ENCODE data around the gene DGAT2. TPM values are rescaled to one million over a fixed set of nuclear protein-coding genes. Genes with fewer than 3 reads are reported as not detected.

DGAT2 gene, protein sequence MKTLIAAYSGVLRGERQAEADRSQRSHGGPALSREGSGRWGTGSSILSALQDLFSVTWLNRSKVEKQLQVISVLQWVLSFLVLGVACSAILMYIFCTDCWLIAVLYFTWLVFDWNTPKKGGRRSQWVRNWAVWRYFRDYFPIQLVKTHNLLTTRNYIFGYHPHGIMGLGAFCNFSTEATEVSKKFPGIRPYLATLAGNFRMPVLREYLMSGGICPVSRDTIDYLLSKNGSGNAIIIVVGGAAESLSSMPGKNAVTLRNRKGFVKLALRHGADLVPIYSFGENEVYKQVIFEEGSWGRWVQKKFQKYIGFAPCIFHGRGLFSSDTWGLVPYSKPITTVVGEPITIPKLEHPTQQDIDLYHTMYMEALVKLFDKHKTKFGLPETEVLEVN
- 1 to 10 TPM; 2.1 to 4.9 (median 4.1) TPM for total RNA-seq

- TF ChIP-seq POLR2A (IDR thresholded peaks at IDR 0.05) (peak in 1 of 2 donors; percentile 24), CTCF (IDR thresholded peaks at IDR 0.05 in 4 of 5, conservative IDR thresholded peaks at IDR 0.05 in 1 of 5) (peak in 2 of 5 experiments; percentile 15 to 35)
- in situ Hi-C loops (cut with MboI; ENCODE audit: low sequenced_read_pairs in 4 of 4) (no loop called here), intact Hi-C loops (cut with DNase I; ENCODE audit: low total_unique reads) (loop anchor here (1.0 kb wide), 2 partner anchors 45 to 62 kb away; no protein-coding TSS in a partner anchor)
- DNase-seq, result peak; percentile 34 to 54
- peak within 1 kb of the TSS in 2 of 4 donors; percentile 20 to 52 for H3K27ac ChIP-seq
- peaks cover 6 to 16% of the 10 kb centered on the region in 2 donors for H3K4me1 ChIP-seq
- peak; percentile 81 to 84 for ATAC-seq
- no peaks in the 10 kb centered on the region for H3K9me3 ChIP-seq
- H3K27me3 ChIP-seq, result peaks cover 0 to 8% (median 3%) of the 10 kb centered on the region in 3 donors
- no peaks in the 10 kb centered on the region for H3K36me3 ChIP-seq
- H3K4me3 ChIP-seq, result peak within 1 kb of the TSS; percentile 53 to 71 (median 62)
Measured at GRCh38 chr11:75768112-75768908, at the start of gene DGAT2. Gene DGAT2, plus strand, starts transcription at chr11:75768778. Its CDS starts 214 bp downstream, at chr11:75768992.

DNA sequence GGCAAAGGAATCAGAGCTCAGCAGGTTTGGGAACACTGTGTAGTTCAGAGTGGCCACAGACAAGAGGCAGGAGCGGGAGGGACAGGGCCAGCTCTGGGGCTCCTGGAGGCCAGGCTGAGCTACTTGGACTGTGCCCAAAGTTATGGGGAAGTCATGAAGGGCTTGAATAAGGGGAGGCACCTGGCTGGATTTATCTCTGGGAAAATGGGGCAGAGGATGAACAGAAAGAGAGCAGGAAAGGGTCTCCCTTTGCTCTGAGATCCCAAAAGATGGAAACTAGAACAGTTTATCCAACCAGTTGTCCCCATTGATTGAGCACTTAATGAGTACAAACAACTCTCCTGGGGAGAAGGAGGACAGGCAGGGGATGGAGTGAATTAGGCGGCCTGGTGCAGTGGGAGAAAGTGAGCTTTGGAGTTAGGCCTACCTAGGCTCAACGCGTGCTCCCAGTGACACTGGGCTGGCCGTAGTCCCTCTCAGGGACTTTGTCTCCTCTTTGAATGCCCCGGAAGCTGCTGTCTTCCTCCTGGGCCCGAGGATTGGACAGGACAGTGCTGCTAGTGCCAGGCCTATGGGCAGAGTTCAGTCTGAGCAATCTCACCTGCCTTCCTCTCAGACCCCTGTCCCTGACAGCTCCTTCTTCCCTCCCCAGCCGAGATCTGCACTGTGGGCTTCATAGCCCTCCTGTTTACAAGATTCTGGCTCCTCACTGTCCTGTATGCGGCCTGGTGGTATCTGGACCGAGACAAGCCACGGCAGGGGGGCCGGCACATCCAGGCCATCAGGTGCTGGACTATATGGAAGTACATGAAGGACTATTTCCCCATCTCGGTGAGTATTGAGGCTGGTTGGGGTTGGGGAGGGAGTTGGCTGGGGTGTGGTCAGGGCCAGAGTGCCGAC lies 49.0 kb upstream of the DGAT2 start:
- Histone ChIP-seq H3K27ac (no peak overlapping the region), H3K4me3 (no peak overlapping the region), H3K4me1 (peaks cover 0 to 4% of the 10 kb centered on the region in 2 donors), H3K9me3 (no peaks in the 10 kb centered on the region), H3K27me3 (no peaks in the 10 kb centered on the region), H3K36me3 (no peaks in the 10 kb centered on the region)
- ATAC-seq (no peak), DNase-seq (no peak)
- in situ Hi-C loops (cut with MboI; ENCODE audit: low sequenced_read_pairs in 4 of 4) (loop anchor here in 1 of 4 donors (10.0 kb wide), 1 partner anchor 145 kb away; no protein-coding TSS in a partner anchor), intact Hi-C loops (cut with DNase I; ENCODE audit: low total_unique reads) (no loop called here)
- no peak for TF ChIP-seq CTCF (IDR thresholded peaks at IDR 0.05 in 4 of 5, conservative IDR thresholded peaks at IDR 0.05 in 1 of 5)
- TF ChIP-seq POLR2A (IDR thresholded peaks at IDR 0.05), result no peak

DNA sequence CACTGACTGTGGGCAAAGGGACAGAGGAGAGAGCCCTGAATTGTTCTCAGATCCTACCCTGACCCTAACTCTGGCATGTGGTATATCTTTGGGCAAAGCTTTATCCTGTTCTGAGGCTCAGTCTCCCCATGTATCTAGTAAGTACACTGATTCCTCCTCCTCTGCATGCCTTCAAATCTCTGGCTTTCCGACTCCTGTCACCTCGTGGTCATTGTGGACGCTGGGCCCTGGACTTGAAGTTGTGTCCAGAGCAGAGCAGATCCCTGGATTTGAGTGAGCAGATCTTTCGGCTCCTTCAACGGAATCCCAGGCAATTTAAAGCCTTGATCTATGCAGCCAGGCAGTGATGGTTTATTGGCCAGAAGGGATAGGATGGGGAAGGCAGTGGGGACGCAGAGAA lies 47.9 kb upstream of the DGAT2 start:
- peaks cover 0 to 4% of the 10 kb centered on the region in 2 donors for H3K4me1 ChIP-seq
- no peaks in the 10 kb centered on the region for H3K9me3 ChIP-seq
- ATAC-seq, result no peak
- no peaks in the 10 kb centered on the region for H3K36me3 ChIP-seq
- in situ Hi-C loops (cut with MboI; ENCODE audit: low sequenced_read_pairs in 4 of 4) (loop anchor here in 1 of 4 donors (10.0 kb wide), 1 partner anchor 144 kb away; no protein-coding TSS in a partner anchor), intact Hi-C loops (cut with DNase I; ENCODE audit: low total_unique reads) (no loop called here)
- no peak overlapping the region for H3K4me3 ChIP-seq
- DNase-seq, result no peak
- TF ChIP-seq POLR2A (IDR thresholded peaks at IDR 0.05), result no peak
- TF ChIP-seq CTCF (IDR thresholded peaks at IDR 0.05 in 4 of 5, conservative IDR thresholded peaks at IDR 0.05 in 1 of 5), result no peak
- no peaks in the 10 kb centered on the region for H3K27me3 ChIP-seq
- no peak overlapping the region for H3K27ac ChIP-seq

All from gastrocnemius medialis (tissue), 4 donors.